Measurements from ENCODE around the gene MFAP2. TPM values are rescaled to one million over a fixed set of nuclear protein-coding genes. Genes with fewer than 3 reads are reported as not detected.

The MFAP2 gene
- total RNA-seq, 1 experiment from 2014 or later = 152 TPM

DNA sequence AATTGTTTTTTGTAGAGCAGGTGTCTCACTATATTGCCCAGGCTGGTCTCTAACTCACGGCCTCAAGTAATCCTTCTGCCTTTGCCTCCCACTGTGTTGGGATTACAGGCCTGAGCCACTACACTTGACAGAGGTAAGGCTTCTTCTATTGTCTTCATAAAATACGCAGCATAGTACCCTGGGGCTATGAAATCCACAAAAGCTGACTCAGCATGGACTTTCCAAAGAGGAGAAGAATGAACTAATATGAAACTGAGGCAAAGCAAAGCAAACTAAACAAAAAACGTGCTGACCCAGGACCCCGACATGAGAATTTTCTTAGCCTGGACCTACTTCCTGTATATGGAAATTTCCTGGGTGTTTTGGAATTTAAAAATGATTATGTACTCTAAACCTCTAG, 49.8 kb upstream of the MFAP2 start:
- no peaks in the 10 kb centered on the region for H4K20me1 ChIP-seq (ENCODE audit: control insufficient read depth, insufficient read depth, insufficient read length)
- H2AFZ ChIP-seq (ENCODE audit: low read length) = no peak overlapping the region
- no peak overlapping the region for H2BK12ac ChIP-seq (ENCODE audit: insufficient read length, low read depth, low read length)
- peaks cover 13 to 56% (median 33%) of the 10 kb centered on the region in 3 experiments; a peak in 6 of 7 replicates for H3K36me3 Mint-ChIP-seq (ENCODE audit: insufficient read depth in 1 of 3, low read depth in 3 of 3)
- H3K56ac ChIP-seq (ENCODE audit: insufficient read length, low read depth, low read length) = no peak overlapping the region
- no peak overlapping the region for H2AK5ac ChIP-seq (ENCODE audit: insufficient read length, low read length)
- H3K27me3 ChIP-seq (ENCODE audit: insufficient read depth, low read length) = no peaks in the 10 kb centered on the region
- H4K8ac ChIP-seq (replicated peaks; ENCODE audit: insufficient read length, low read depth, low read length) = no peak overlapping the region
- no CpG with 5 or more reads among the region's 4 CpGs for WGBS (ENCODE audit: extremely low coverage, insufficient read length, low lambda C conversion rate)
- no peaks in the 10 kb centered on the region for H3K4me1 ChIP-seq (ENCODE audit: insufficient read depth, low read length)
- no peak overlapping the region for H3K27ac ChIP-seq (ENCODE audit: insufficient read length, low read depth, low read length)
- no peaks in the 10 kb centered on the region for H3K9me3 ChIP-seq (ENCODE audit: control insufficient read depth, low read depth, low read length)
- H4K5ac ChIP-seq (ENCODE audit: insufficient read length, low read depth, low read length) = no peak overlapping the region
- no peak overlapping the region for H2BK15ac ChIP-seq (ENCODE audit: low read depth, low read length)
- H3K4me1 Mint-ChIP-seq = no peaks in the 10 kb centered on the region
- no peak overlapping the region for H3K9ac ChIP-seq (ENCODE audit: extremely low read depth, insufficient read length, low read length)
- no peak overlapping the region for H3K4ac ChIP-seq (ENCODE audit: low read depth, low read length)
- TF ChIP-seq, protein P1, sequence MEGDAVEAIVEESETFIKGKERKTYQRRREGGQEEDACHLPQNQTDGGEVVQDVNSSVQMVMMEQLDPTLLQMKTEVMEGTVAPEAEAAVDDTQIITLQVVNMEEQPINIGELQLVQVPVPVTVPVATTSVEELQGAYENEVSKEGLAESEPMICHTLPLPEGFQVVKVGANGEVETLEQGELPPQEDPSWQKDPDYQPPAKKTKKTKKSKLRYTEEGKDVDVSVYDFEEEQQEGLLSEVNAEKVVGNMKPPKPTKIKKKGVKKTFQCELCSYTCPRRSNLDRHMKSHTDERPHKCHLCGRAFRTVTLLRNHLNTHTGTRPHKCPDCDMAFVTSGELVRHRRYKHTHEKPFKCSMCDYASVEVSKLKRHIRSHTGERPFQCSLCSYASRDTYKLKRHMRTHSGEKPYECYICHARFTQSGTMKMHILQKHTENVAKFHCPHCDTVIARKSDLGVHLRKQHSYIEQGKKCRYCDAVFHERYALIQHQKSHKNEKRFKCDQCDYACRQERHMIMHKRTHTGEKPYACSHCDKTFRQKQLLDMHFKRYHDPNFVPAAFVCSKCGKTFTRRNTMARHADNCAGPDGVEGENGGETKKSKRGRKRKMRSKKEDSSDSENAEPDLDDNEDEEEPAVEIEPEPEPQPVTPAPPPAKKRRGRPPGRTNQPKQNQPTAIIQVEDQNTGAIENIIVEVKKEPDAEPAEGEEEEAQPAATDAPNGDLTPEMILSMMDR (conservative IDR thresholded peaks at IDR 0.05) = no peak
- no peak overlapping the region for H2BK20ac ChIP-seq (ENCODE audit: low read depth, low read length, poor library complexity, severe bottlenecking)
- H3K79me2 ChIP-seq (ENCODE audit: insufficient read depth, low read length) = no peaks in the 10 kb centered on the region
- no peak overlapping the region for H3K4me2 ChIP-seq (ENCODE audit: insufficient read depth, insufficient read length, low read length)
- H3K79me1 ChIP-seq (ENCODE audit: insufficient read depth, low read depth, low read length, poor library complexity, severe bottlenecking) = no peaks in the 10 kb centered on the region
- no peak overlapping the region for H3K4me3 Mint-ChIP-seq
- no peak overlapping the region for H2BK120ac ChIP-seq (ENCODE audit: low read depth, low read length, poor library complexity, severe bottlenecking)
- no peaks in the 10 kb centered on the region for H3K23me2 ChIP-seq (ENCODE audit: insufficient read length, low read depth, low read length, poor library complexity, severe bottlenecking)
- no peak overlapping the region for H3K23ac ChIP-seq (ENCODE audit: insufficient read length, low read depth, low read length)
- no peaks in the 10 kb centered on the region for H3K9me3 Mint-ChIP-seq
- H3K18ac ChIP-seq (ENCODE audit: insufficient read length, low read depth, low read length) = no peak overlapping the region
- H3K27me3 Mint-ChIP-seq (ENCODE audit: low read depth) = no peaks in the 10 kb centered on the region
- DNase-seq = no peak
- no peak overlapping the region for H4K91ac ChIP-seq (ENCODE audit: insufficient read length, low read depth, low read length)
- H3T11ph ChIP-seq (ENCODE audit: low read length) = no peak overlapping the region
- peak overlapping the region in 1 of 3 experiments; percentile 41; a peak in 1 of 7 replicates for H3K27ac Mint-ChIP-seq
- H3K14ac ChIP-seq (ENCODE audit: insufficient read depth, low read length) = no peak overlapping the region
- H2BK5ac ChIP-seq (ENCODE audit: insufficient read length, low read length) = no peak overlapping the region

Measured in H9 (cell line).